GM18505 (cell line): ENCODE data around the gene ADD3.
A peak's percentile ranks its signal among the peaks of the same experiment; 100 is the strongest.
"Not testable (repeated sequence)": the region's sequence is repeated elsewhere in the genome, so short reads cannot be mapped to it uniquely, and the experiment has no call there.

ENCODE experiments used
- ATAC-seq: cut with Tn5 transposase; IDR thresholded peaks from one replicate; pipeline ENCODE4 v1.9.1; 2021; ENCODE audit not compliant: unreplicated experiment
- POLR2A ChIP-seq: IDR thresholded peaks from 4 replicates; pipeline ENCODE4 v1.6.1; 2011; ENCODE audit warnings: borderline replicate concordance; ENCODE audit not compliant: insufficient read depth, insufficient read length; ENCODE audit errors: extremely low read depth

ADD3 gene

GRCh38 chr10:109982123-109982522 lies 25.7 kb upstream of the ADD3 start:
- ATAC-seq, result no peak
- TF ChIP-seq POLR2A, result no peak

GRCh38 chr10:109982812-109983211 lies 25.0 kb upstream of the ADD3 start:
- TF ChIP-seq POLR2A, result no peak
- ATAC-seq, result no peak

GRCh38 chr10:109984013-109984412 lies 23.8 kb upstream of the ADD3 start:
- TF ChIP-seq POLR2A, result no peak
- ATAC-seq, result no peak

- ATAC-seq, result not testable (repeated sequence)
These were observed 22.0 kb upstream of the ADD3 start for GRCh38 chr10:109985768-109986167.

- no peak for ATAC-seq
These were observed 20.2 kb upstream of the ADD3 start for GRCh38 chr10:109987452-109988211.

GRCh38 chr10:109988212-109988596 lies 19.6 kb upstream of the ADD3 start:
- TF ChIP-seq POLR2A, result no peak
- ATAC-seq, result no peak

More at GRCh38 chr10:109987452-109988211, 20.2 kb upstream of the ADD3 start:
- TF ChIP-seq POLR2A, result no peak

GRCh38 chr10:109991266-109991855 lies 16.4 kb upstream of the ADD3 start:
- no peak for ATAC-seq
- TF ChIP-seq POLR2A, result no peak

- TF ChIP-seq POLR2A, result no peak
- no peak for ATAC-seq
These were observed 15.3 kb upstream of the ADD3 start for GRCh38 chr10:109992485-109992884.

GRCh38 chr10:109993551-109994330 lies 14.0 kb upstream of the ADD3 start:
- no peak for ATAC-seq
- TF ChIP-seq POLR2A, result no peak

- ATAC-seq, result no peak
- TF ChIP-seq POLR2A, result no peak
These were observed 12.8 kb upstream of the ADD3 start for GRCh38 chr10:109994711-109995577.

GRCh38 chr10:109995595-109995994 lies 12.2 kb upstream of the ADD3 start:
- no peak for TF ChIP-seq POLR2A
- no peak for ATAC-seq

- no peak for TF ChIP-seq POLR2A
- ATAC-seq, result peak; percentile 66
These were observed 11.6 kb upstream of the ADD3 start for GRCh38 chr10:109996225-109996624.

- peak; percentile 33 for ATAC-seq
These were observed 11.0 kb upstream of the ADD3 start for GRCh38 chr10:109996766-109997171.

More at GRCh38 chr10:109996766-109997171, 11.0 kb upstream of the ADD3 start:
- TF ChIP-seq POLR2A, result no peak
